Endodermal cell (in vitro differentiated cells): ENCODE results near the gene DNAAF5. TPM values are rescaled to one million over a fixed set of nuclear protein-coding genes. Genes with fewer than 3 reads are reported as not detected.

Experiments
- DNase-seq: peaks from one replicate; pipeline ENCODE4 v3.0.0-alpha.2; 2017
- H3K27ac ChIP-seq: 2 replicates; pipeline ENCODE4 v1.5.1; 2013; ENCODE audit warnings: mild to moderate bottlenecking, low read depth, low read length, moderate library complexity
- H3K27me3 ChIP-seq: 2 replicates; pipeline ENCODE4 v1.6.1; 2013; ENCODE audit warnings: mild to moderate bottlenecking, low read length, moderate library complexity; ENCODE audit not compliant: insufficient read depth, control insufficient read depth, poor library complexity, severe bottlenecking
- H3K36me3 ChIP-seq: 2 replicates; pipeline ENCODE4 v1.7.0; 2013; ENCODE audit warnings: mild to moderate bottlenecking, low read length, moderate library complexity; ENCODE audit not compliant: control insufficient read depth, insufficient read depth
- H3K4me1 ChIP-seq: one replicate; pipeline ENCODE4 v1.7.0; 2013; ENCODE audit warnings: low read length; ENCODE audit not compliant: control insufficient read depth, insufficient read depth
- H3K4me3 ChIP-seq: 2 replicates; pipeline ENCODE4 v1.5.1; 2013; ENCODE audit warnings: mild to moderate bottlenecking, low read length, moderate library complexity
- H3K9ac ChIP-seq: 2 replicates; pipeline ENCODE4 v1.6.1; 2013; ENCODE audit warnings: mild to moderate bottlenecking, low read length, moderate library complexity; ENCODE audit not compliant: poor library complexity, severe bottlenecking; ENCODE audit errors: extremely low read depth
- H3K9me3 ChIP-seq: 2 replicates; pipeline ENCODE4 v1.6.1; 2013; ENCODE audit warnings: mild to moderate bottlenecking, low read length, moderate library complexity; ENCODE audit not compliant: control insufficient read depth
- H3K27ac Mint-ChIP-seq: 2 replicates; pipeline ENCODE4 v1.8.0; 2020; ENCODE audit warnings: mixed read lengths
- H3K27me3 Mint-ChIP-seq: 2 replicates; pipeline ENCODE4 v1.8.0; 2021; ENCODE audit warnings: mild to moderate bottlenecking, mixed read lengths; ENCODE audit not compliant: insufficient read depth
- H3K36me3 Mint-ChIP-seq: 2 replicates; pipeline ENCODE4 v1.8.0; 2020; ENCODE audit warnings: low read depth, mixed read lengths
- H3K4me1 Mint-ChIP-seq: 2 replicates; pipeline ENCODE4 v1.8.0; 2020; ENCODE audit warnings: mixed read lengths
- H3K4me3 Mint-ChIP-seq: 2 replicates; pipeline ENCODE4 v1.8.0; 2020; ENCODE audit warnings: mild to moderate bottlenecking, moderate library complexity, mixed read lengths
- H3K9me3 Mint-ChIP-seq: 2 replicates; pipeline ENCODE4 v1.8.0; 2020; ENCODE audit warnings: mild to moderate bottlenecking, mixed read lengths
- WGBS, 2 experiments: methylation state at CpG; one replicate each; pipeline versions ENCODE4 v1.1.5 to v1.1.7; 2013; ENCODE audit warnings: missing lambda C conversion rate in 2 of 2, mixed read lengths in 1 of 2; ENCODE audit not compliant: insufficient coverage in 1 of 2, insufficient read length in 1 of 2; 5-methylcytosine and 5-hydroxymethylcytosine counted together
- total RNA-seq, 2 donors: library from RNA; stranded (reverse); fragmentation: NEBNext Ultra II Directional in 1 of 2; extraction: Animal tissue kit (Norgen Biotek cat#: 25700) in 1 of 2; gene quantifications; 2 replicates in 1 of 2; 3 replicates in 1 of 2; pipeline ENCODE4 v1.2.1, GENCODE V29; 2021
- TF ChIP-seq, protein P1 (sequence below): fragments of 200-600 bp; sonication (generic); conservative IDR thresholded peaks from 2 replicates; pipeline ENCODE4 v1.5.0; 2021; ENCODE audit warnings: antibody characterized with exemption, mild to moderate bottlenecking

DNAAF5 gene
- total RNA-seq, 2 donors from 2014 or later, result 54.2 to 54.3 TPM

DNA sequence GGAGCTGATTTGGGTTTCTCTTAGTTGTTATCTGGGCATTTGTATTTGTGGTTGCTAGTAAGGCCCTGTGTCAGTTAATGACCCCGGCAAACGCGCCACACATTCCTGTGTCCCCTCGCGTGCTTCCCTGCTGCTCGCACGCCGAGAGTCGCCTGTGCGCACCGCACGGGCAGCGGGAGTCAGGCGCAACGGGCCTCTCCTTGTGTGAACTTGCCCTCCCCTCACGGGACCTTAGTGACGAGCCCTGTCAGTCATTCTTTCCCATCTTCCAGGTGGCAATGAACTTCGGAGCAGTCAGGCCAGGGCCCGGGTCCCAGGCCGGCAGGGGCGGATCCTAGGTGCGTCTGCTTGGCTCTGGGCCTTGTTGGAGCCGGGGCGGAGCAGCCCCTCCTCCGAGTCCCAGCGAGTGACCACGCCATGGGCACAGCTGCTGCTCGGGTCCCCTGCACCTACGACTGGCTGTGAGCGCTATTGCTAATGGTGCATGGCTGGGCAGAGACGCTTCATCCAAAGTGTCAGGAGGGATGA lies 13.0 kb downstream of the DNAAF5 start:
- Histone ChIP-seq H3K27ac (no peak overlapping the region), H3K27me3 (no peaks in the 10 kb centered on the region), H3K4me3 (no peak overlapping the region), H3K9me3 (peaks cover 19% of the 10 kb centered on the region), H3K4me1 (no peaks in the 10 kb centered on the region), H3K36me3 (peaks cover 17% of the 10 kb centered on the region), H3K9ac (no peak overlapping the region)
- WGBS, 2 experiments, result 94 to 96% methylated on average over 25 to 31 of the region's 31 CpGs
- peaks cover 30% of the 10 kb centered on the region for H3K36me3 Mint-ChIP-seq
- no peaks in the 10 kb centered on the region for H3K27me3 Mint-ChIP-seq
- DNase-seq, result no peak
- H3K27ac Mint-ChIP-seq, result peak overlapping the region; percentile 65
- TF ChIP-seq, protein P1, sequence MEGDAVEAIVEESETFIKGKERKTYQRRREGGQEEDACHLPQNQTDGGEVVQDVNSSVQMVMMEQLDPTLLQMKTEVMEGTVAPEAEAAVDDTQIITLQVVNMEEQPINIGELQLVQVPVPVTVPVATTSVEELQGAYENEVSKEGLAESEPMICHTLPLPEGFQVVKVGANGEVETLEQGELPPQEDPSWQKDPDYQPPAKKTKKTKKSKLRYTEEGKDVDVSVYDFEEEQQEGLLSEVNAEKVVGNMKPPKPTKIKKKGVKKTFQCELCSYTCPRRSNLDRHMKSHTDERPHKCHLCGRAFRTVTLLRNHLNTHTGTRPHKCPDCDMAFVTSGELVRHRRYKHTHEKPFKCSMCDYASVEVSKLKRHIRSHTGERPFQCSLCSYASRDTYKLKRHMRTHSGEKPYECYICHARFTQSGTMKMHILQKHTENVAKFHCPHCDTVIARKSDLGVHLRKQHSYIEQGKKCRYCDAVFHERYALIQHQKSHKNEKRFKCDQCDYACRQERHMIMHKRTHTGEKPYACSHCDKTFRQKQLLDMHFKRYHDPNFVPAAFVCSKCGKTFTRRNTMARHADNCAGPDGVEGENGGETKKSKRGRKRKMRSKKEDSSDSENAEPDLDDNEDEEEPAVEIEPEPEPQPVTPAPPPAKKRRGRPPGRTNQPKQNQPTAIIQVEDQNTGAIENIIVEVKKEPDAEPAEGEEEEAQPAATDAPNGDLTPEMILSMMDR, result no peak
- no peaks in the 10 kb centered on the region for H3K4me1 Mint-ChIP-seq
- no peak overlapping the region for H3K4me3 Mint-ChIP-seq
- H3K9me3 Mint-ChIP-seq, result no peaks in the 10 kb centered on the region

DNA sequence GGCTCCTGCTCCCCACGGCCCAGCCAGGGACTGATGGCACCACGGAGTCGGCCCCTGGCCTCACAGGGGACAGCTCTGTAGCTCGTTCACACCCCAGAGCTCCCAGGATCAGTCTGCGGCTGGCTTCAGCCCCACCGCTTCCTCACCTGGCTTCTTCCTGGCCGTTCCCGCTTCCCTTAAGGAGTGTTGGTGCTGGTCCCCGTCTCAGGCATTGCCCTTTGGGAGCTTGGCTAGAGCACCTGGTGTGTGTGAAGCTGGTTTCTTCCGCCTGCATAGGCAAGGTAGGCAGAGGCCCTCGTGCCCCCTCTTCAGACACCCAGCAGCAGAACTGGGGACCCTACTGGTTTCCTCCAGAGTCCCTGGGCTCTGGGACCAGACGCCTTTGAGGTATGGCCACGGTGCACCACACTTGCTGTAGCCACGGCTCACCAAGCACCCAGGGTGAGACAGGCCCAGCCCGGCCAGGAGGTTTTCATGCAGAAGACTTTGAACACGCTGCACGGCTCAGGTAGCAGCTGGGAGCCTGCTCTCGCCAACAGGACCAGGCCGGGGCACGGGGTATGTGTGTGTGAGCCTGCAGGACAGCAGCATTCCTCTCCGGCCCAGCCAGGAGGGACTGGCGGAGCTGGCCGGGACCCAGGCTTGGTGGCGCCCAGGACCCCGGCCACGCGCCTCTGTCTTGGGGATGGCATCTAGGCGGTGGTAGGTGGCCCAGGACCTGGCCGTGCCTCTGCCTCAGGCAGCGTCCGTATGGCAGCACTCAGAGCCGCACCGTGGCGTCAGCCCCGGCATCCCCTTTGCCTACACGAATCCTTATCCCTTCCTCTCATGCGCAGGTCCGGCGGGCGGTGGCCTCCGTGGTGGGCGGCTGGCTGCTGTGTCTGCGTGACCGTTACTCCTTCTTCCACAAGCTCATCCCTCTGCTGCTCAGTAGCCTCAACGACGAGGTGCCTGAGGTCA lies 13.8 kb downstream of the DNAAF5 start:
- H3K4me1 Mint-ChIP-seq, result no peaks in the 10 kb centered on the region
- no peaks in the 10 kb centered on the region for H3K4me1 ChIP-seq
- TF ChIP-seq, protein P1, result no peak
- no peak for DNase-seq
- peaks cover 11% of the 10 kb centered on the region for H3K9me3 ChIP-seq
- 94 to 98% methylated on average over 38 to 46 of the region's 46 CpGs for WGBS, 2 experiments
- no peak overlapping the region for H3K9ac ChIP-seq
- no peaks in the 10 kb centered on the region for H3K9me3 Mint-ChIP-seq
- no peak overlapping the region for H3K27ac Mint-ChIP-seq
- no peaks in the 10 kb centered on the region for H3K27me3 Mint-ChIP-seq
- no peaks in the 10 kb centered on the region for H3K27me3 ChIP-seq
- no peak overlapping the region for H3K27ac ChIP-seq
- peaks cover 15% of the 10 kb centered on the region for H3K36me3 ChIP-seq
- H3K36me3 Mint-ChIP-seq, result peaks cover 36% of the 10 kb centered on the region
- H3K4me3 ChIP-seq, result no peak overlapping the region
- no peak overlapping the region for H3K4me3 Mint-ChIP-seq

DNA sequence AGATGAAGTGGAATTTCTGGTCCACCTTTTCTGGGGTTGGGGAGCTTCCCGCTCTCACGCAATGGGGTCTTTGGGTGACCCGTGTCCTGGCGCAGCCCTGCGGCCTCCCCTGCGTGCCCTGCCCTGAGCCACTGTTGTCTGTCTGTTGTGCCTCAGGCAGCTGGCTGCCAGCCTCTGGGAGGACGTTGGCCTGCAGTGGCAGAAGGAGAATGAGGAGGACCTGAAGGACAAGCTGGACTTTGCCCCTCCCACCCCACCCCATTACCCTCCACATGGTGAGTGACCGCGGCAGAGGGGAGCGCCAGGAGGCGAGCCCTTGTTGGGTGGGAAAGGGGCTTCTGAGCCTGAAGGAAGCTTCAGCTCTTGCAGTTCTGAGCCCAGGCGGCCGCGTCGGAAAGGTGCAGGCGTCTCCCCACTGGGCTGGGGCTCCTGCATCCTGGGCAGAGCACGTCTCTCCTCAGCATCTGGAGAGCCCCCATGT lies 14.7 kb downstream of the DNAAF5 start:
- Mint-ChIP-seq H3K9me3 (no peaks in the 10 kb centered on the region), H3K4me1 (no peaks in the 10 kb centered on the region), H3K4me3 (no peak overlapping the region), H3K27me3 (no peaks in the 10 kb centered on the region), H3K27ac (no peak overlapping the region), H3K36me3 (peaks cover 44% of the 10 kb centered on the region)
- TF ChIP-seq, protein P1, result no peak
- no peak overlapping the region for H3K27ac ChIP-seq
- WGBS, 2 experiments, result 97 to 100% methylated on average over 9 to 16 of the region's 17 CpGs
- peaks cover 21% of the 10 kb centered on the region for H3K36me3 ChIP-seq
- DNase-seq, result no peak
- no peaks in the 10 kb centered on the region for H3K4me1 ChIP-seq
- no peak overlapping the region for H3K9ac ChIP-seq
- peaks cover 4% of the 10 kb centered on the region for H3K9me3 ChIP-seq
- no peak overlapping the region for H3K4me3 ChIP-seq
- H3K27me3 ChIP-seq, result no peaks in the 10 kb centered on the region
